ENCODE data around the gene SLC35A3. TPM values are rescaled to one million over a fixed set of nuclear protein-coding genes. Genes with fewer than 3 reads are reported as not detected.

SLC35A3 gene
- total RNA-seq, 1 donor from 2014 or later = 12.0 TPM

DNA sequence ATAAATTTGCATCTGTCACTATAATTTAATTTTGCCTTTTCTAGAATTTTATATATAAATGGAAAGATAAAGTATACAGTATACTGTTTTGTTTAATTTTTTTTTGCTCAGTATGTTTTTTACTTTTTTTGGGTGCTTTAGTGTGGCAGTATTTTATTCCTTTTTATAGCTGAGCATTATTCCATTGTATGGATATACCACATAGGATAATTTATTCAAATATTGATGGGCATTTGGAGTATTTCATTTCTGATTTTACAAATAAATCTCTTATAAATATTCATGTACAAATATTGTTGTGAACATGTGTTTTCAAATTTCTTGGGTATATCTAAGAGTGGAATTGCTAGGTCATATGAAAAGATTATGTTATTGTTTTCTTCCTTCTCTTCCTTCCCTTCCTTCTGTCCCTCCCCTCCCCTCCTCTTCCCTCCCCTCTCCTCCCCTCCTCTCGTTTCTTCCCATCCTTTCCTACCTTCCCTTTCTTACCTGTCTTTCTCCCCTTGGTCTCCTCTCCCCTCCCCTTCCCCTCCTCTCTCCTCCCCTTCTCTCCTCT, 18.5 kb downstream of the SLC35A3 start:
- no peaks in the 10 kb centered on the region for H3K27me3 Mint-ChIP-seq (ENCODE audit: low read depth)
- H3K4me1 Mint-ChIP-seq = no peaks in the 10 kb centered on the region
- TF ChIP-seq, protein P1, sequence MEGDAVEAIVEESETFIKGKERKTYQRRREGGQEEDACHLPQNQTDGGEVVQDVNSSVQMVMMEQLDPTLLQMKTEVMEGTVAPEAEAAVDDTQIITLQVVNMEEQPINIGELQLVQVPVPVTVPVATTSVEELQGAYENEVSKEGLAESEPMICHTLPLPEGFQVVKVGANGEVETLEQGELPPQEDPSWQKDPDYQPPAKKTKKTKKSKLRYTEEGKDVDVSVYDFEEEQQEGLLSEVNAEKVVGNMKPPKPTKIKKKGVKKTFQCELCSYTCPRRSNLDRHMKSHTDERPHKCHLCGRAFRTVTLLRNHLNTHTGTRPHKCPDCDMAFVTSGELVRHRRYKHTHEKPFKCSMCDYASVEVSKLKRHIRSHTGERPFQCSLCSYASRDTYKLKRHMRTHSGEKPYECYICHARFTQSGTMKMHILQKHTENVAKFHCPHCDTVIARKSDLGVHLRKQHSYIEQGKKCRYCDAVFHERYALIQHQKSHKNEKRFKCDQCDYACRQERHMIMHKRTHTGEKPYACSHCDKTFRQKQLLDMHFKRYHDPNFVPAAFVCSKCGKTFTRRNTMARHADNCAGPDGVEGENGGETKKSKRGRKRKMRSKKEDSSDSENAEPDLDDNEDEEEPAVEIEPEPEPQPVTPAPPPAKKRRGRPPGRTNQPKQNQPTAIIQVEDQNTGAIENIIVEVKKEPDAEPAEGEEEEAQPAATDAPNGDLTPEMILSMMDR (conservative IDR thresholded peaks at IDR 0.05) = no peak
- H3K27ac Mint-ChIP-seq (ENCODE audit: unreplicated experiment) = no peak overlapping the region
- no peak for DNase-seq (ENCODE audit: low read depth, low spot score)
- peaks cover 19% of the 10 kb centered on the region for H3K9me3 Mint-ChIP-seq
- no peak overlapping the region for H3K4me3 Mint-ChIP-seq
- peaks cover 39% of the 10 kb centered on the region for H3K36me3 Mint-ChIP-seq (ENCODE audit: low read depth)

DNA sequence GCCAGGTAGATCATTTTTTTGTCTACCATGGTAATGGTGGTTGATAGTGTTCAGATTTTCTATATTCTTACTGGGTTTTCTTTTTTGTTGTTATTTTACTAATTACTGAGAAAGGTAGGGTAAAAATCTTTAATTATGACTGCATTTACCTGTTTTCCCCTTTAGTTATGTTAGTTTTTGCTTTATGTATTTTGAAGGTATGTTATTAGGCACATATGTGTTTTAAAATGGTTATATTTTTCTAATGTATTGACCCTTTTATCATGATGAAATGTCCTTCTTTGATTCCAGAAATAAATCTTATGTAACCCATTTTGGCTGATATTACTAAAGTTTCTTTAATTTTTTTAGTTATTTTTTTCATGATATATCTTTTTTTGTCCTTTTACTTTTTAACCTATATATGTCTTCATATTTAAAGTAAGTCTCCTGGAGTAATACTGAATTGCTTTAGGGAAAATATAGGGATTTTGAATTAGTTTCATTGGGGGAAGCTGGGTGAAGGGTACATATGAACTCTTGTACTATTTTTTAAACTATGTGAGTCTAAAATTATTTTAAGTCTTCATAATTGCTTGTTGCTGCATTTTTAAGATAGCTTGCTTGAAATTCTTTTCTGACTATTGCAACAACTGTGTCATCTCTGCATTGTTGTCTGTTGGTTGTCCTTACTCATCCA, 22.4 kb downstream of the SLC35A3 start:
- no peak for DNase-seq (ENCODE audit: low read depth, low spot score)
- no peaks in the 10 kb centered on the region for H3K4me1 Mint-ChIP-seq
- no peaks in the 10 kb centered on the region for H3K27me3 Mint-ChIP-seq (ENCODE audit: low read depth)
- H3K9me3 Mint-ChIP-seq = peaks cover 10% of the 10 kb centered on the region
- H3K27ac Mint-ChIP-seq (ENCODE audit: unreplicated experiment) = no peak overlapping the region
- H3K4me3 Mint-ChIP-seq = no peak overlapping the region
- TF ChIP-seq, protein P1 (conservative IDR thresholded peaks at IDR 0.05) = no peak
- peaks cover 49% of the 10 kb centered on the region for H3K36me3 Mint-ChIP-seq (ENCODE audit: low read depth)

DNA sequence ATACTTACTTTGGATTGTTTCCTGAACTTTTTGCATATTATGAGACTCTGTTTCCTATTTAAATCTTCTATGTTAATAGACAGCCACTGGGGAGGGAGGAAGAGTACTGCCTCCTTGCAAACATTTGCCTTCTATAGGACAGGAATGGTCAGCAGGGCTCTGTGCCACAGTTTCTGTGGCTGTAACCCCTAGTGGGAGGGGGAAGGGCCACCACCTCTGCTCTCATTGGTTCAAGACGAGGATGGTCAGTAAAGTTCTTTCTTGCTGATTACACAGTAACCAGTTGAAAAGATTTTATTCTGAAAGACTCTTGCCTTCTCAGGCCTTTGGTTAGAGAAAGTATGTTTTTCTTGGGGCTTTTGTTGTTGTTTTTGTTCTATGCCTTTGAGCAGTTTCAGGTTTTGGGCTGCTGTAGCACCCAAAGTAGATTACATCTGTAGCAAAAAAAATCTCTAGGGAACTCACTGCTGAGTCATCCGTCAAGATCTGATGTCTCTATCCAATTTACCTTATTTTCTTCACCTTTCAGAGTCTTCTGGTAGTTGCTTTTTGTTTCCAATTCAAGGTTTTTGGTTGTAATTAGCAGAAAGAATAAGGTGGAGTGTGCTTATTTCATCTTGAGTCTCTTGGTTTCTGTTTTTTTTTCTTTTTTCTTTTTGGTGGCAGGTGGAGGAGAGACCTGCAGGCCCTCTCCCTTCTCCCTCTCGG, 23.1 kb downstream of the SLC35A3 start:
- Mint-ChIP-seq H3K36me3 (ENCODE audit: low read depth) (peaks cover 46% of the 10 kb centered on the region), H3K4me3 (no peak overlapping the region), H3K4me1 (no peaks in the 10 kb centered on the region), H3K27ac (ENCODE audit: unreplicated experiment) (no peak overlapping the region), H3K27me3 (ENCODE audit: low read depth) (no peaks in the 10 kb centered on the region), H3K9me3 (peaks cover 10% of the 10 kb centered on the region)
- TF ChIP-seq, protein P1 (conservative IDR thresholded peaks at IDR 0.05) = no peak
- DNase-seq (ENCODE audit: low read depth, low spot score) = no peak

DNA sequence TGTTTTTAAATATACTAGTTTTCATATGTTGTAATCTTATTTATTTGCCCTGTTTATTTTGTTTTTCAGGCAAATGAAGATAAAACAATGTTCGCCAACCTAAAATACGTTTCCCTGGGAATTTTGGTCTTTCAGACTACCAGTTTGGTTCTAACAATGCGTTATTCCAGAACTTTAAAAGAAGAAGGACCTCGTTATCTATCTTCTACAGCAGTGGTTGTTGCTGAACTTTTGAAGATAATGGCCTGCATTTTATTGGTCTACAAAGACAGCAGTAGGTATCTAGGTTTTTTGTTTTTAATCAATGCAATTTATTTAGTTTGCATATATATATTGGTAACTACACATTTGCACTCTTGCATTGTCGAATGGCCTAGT, 23.7 kb downstream of the SLC35A3 start:
- TF ChIP-seq, protein P1 (conservative IDR thresholded peaks at IDR 0.05) = no peak
- no peak overlapping the region for H3K4me3 Mint-ChIP-seq
- H3K27me3 Mint-ChIP-seq (ENCODE audit: low read depth) = no peaks in the 10 kb centered on the region
- no peak for DNase-seq (ENCODE audit: low read depth, low spot score)
- H3K4me1 Mint-ChIP-seq = no peaks in the 10 kb centered on the region
- peaks cover 46% of the 10 kb centered on the region for H3K36me3 Mint-ChIP-seq (ENCODE audit: low read depth)
- no peak overlapping the region for H3K27ac Mint-ChIP-seq (ENCODE audit: unreplicated experiment)
- H3K9me3 Mint-ChIP-seq = peaks cover 10% of the 10 kb centered on the region

DNA sequence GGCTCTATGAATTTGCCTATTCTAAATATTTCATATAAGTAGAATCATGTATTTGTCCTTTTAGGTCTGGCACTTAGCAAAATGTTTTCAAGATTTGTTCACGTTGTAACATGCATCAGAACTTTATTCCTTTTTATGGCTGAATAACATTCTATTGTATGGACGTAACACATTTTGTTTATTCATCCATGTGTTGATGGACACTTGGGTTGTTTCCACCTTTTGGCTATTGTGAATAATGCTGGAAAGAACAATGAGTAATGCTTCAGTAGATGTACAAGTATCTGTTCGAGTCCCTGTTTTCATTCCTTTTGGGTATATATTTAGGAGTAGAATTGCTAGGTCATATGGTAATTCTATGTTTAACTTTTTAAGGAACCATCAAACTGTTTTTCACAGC, 24.7 kb downstream of the SLC35A3 start:
- Mint-ChIP-seq H3K36me3 (ENCODE audit: low read depth) (peaks cover 46% of the 10 kb centered on the region), H3K27me3 (ENCODE audit: low read depth) (no peaks in the 10 kb centered on the region), H3K9me3 (peaks cover 10% of the 10 kb centered on the region), H3K4me1 (peaks cover under 1% of the 10 kb centered on the region), H3K27ac (ENCODE audit: unreplicated experiment) (no peak overlapping the region), H3K4me3 (no peak overlapping the region)
- DNase-seq (ENCODE audit: low read depth, low spot score) = no peak
- TF ChIP-seq, protein P1 (conservative IDR thresholded peaks at IDR 0.05) = no peak

All from neural crest cell (in vitro differentiated cells).